Measurements from ENCODE around the gene TSPAN3.

Gene TSPAN3

DNA sequence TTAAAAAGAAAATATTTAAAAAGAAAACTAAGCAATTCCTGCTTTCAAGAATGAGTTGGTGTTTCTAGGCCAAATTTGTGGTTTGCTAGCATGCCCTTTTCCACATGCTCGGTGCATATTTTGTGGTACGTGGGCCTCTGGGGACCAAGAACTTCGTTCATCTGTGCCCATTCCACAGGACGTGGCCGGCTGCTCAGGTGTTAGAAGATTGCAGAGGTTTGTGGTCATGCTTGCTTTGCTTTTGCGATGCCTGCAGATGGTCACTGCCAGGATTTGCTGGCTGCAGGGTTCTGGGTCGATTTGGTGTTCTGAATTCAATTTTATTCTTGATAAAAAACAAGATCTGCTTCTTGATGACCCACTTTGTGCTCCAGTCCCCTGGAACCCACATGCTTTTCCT, 68.5 kb downstream of the TSPAN3 start:
- no peak for TF ChIP-seq ZNF384 (IDR thresholded peaks at IDR 0.05)
- no peak for TF ChIP-seq FOXA1 (IDR thresholded peaks at IDR 0.05)
- no peak for TF ChIP-seq PKNOX1 (IDR thresholded peaks at IDR 0.05)
- no peak for TF ChIP-seq CTBP1 (IDR thresholded peaks at IDR 0.05; ENCODE audit: borderline replicate concordance)
- no peak for TF ChIP-seq SUZ12 (IDR thresholded peaks at IDR 0.05)
- no peak for TF ChIP-seq L3MBTL2 (conservative IDR thresholded peaks at IDR 0.05)
- TF ChIP-seq ELF4 (IDR thresholded peaks at IDR 0.05) = no peak
- TF ChIP-seq BHLHE40 (IDR thresholded peaks at IDR 0.05; ENCODE audit: borderline replicate concordance) = no peak
- TF ChIP-seq ARNT (IDR thresholded peaks at IDR 0.05) = no peak
- TF ChIP-seq TARDBP (IDR thresholded peaks at IDR 0.05) = no peak
- no peak for TF ChIP-seq HDGF (IDR thresholded peaks at IDR 0.05; ENCODE audit: borderline replicate concordance)
- no peak for TF ChIP-seq NFRKB (IDR thresholded peaks at IDR 0.05)
- TF ChIP-seq LEF1 (IDR thresholded peaks at IDR 0.05; ENCODE audit: borderline replicate concordance) = no peak
- TF ChIP-seq SP1 (IDR thresholded peaks at IDR 0.05) = no peak
- TF ChIP-seq FOXM1 (IDR thresholded peaks at IDR 0.05; ENCODE audit: borderline replicate concordance) = no peak
- no peak for TF ChIP-seq FOXK2 (IDR thresholded peaks at IDR 0.05)
- CTCF ChIA-PET = no interaction called here
- DNase-seq (ENCODE audit: extremely low spot score) = no peak
- POLR2A ChIA-PET = no interaction called here

DNA sequence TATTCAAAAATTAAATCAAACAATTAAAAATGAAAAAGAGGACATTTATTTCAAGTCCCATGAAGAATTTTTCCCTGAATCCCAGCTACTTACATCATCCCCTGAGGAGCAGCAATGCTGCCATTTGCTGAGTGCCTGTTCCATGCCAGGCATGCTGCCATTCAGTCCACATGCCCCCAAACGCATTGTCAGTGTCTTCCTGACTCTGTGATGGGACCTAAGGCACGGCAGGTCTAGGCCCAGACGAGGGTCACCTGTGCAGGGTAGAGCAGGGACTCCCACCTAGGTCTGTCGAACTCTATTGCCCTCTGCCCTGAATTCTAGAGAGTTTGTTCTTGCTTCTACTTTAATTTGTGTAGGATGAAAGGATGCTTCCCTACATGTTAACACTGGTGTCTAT, 68.9 kb downstream of the TSPAN3 start:
- DNase-seq (ENCODE audit: extremely low spot score) = no peak
- no peak for TF ChIP-seq ELF4 (IDR thresholded peaks at IDR 0.05)
- TF ChIP-seq BHLHE40 (IDR thresholded peaks at IDR 0.05; ENCODE audit: borderline replicate concordance) = no peak
- no peak for TF ChIP-seq PKNOX1 (IDR thresholded peaks at IDR 0.05)
- TF ChIP-seq SUZ12 (IDR thresholded peaks at IDR 0.05) = no peak
- TF ChIP-seq ARNT (IDR thresholded peaks at IDR 0.05) = no peak
- no peak for TF ChIP-seq L3MBTL2 (conservative IDR thresholded peaks at IDR 0.05)
- no peak for TF ChIP-seq NFRKB (IDR thresholded peaks at IDR 0.05)
- TF ChIP-seq FOXM1 (IDR thresholded peaks at IDR 0.05; ENCODE audit: borderline replicate concordance) = no peak
- no peak for TF ChIP-seq CTBP1 (IDR thresholded peaks at IDR 0.05; ENCODE audit: borderline replicate concordance)
- TF ChIP-seq TARDBP (IDR thresholded peaks at IDR 0.05) = no peak
- TF ChIP-seq FOXA1 (IDR thresholded peaks at IDR 0.05) = no peak
- no peak for TF ChIP-seq LEF1 (IDR thresholded peaks at IDR 0.05; ENCODE audit: borderline replicate concordance)
- TF ChIP-seq ZNF384 (IDR thresholded peaks at IDR 0.05) = no peak
- no peak for TF ChIP-seq HDGF (IDR thresholded peaks at IDR 0.05; ENCODE audit: borderline replicate concordance)
- no peak for TF ChIP-seq FOXK2 (IDR thresholded peaks at IDR 0.05)
- no peak for TF ChIP-seq SP1 (IDR thresholded peaks at IDR 0.05)
- ChIA-PET POLR2A (no interaction called here), CTCF (no interaction called here)

DNA sequence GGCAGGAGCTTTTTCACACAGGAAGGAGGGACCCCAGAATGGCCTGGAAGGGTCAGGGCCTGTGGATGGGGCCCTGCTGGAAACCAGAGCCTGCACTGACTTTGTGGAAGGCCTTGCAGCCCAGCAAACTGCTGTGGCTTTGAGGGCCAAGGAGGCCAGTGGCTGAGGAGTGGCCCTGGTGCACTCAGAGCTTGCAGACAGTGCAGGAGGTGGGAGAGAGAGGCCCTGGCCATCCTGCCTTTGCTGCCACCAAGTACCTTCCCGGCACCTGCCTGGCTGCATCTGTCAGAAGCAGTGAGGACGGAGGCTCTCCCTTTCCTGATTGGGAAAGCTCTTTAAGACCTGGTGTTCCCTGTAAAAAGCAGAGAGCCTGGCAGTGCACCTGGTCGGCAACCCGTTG, 69.6 kb downstream of the TSPAN3 start:
- CTCF ChIA-PET = interaction anchor here (1.7 kb wide), 1 partner anchor 28 kb away, joined by 7 read pairs; no protein-coding TSS in a partner anchor
- POLR2A ChIA-PET = no interaction called here
- no peak for DNase-seq (ENCODE audit: extremely low spot score)
- TF ChIP-seq HDGF (IDR thresholded peaks at IDR 0.05; ENCODE audit: borderline replicate concordance) (no peak), NFRKB (IDR thresholded peaks at IDR 0.05) (no peak), SP1 (IDR thresholded peaks at IDR 0.05) (no peak), FOXK2 (IDR thresholded peaks at IDR 0.05) (no peak), L3MBTL2 (conservative IDR thresholded peaks at IDR 0.05) (no peak), TARDBP (IDR thresholded peaks at IDR 0.05) (no peak), BHLHE40 (IDR thresholded peaks at IDR 0.05; ENCODE audit: borderline replicate concordance) (no peak), LEF1 (IDR thresholded peaks at IDR 0.05; ENCODE audit: borderline replicate concordance) (no peak), ARNT (IDR thresholded peaks at IDR 0.05) (no peak)

DNA sequence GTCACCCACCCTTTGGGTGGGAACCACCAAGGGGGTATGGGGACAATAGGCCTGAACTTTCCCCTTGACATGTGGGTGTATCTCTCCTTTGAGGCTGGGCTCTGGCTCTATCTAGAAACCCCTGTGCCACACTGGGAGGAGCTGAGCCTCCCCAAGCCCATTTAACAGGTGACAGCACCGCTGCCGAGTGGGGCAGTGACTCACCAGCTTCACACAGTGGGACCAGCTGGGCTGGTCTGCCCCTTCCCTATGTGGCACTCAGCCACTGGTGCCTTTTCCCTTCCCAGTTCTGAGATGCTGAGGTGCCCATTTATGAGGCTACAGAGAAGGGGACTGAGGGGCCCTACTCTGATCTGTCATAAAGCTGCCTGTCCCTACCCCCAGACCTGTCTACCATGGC, 70.9 kb downstream of the TSPAN3 start:
- ChIA-PET CTCF (interaction anchor here (0.6 to 1.7 kb wide), 2 partner anchors 26 to 556 kb away, joined by 3 to 7 read pairs; no protein-coding TSS in a partner anchor), POLR2A (no interaction called here)
- TF ChIP-seq ARNT (IDR thresholded peaks at IDR 0.05) (no peak), FOXK2 (IDR thresholded peaks at IDR 0.05) (no peak), PKNOX1 (IDR thresholded peaks at IDR 0.05) (no peak), BHLHE40 (IDR thresholded peaks at IDR 0.05; ENCODE audit: borderline replicate concordance) (no peak), HDGF (IDR thresholded peaks at IDR 0.05; ENCODE audit: borderline replicate concordance) (no peak), ELF4 (IDR thresholded peaks at IDR 0.05) (no peak), FOXM1 (IDR thresholded peaks at IDR 0.05; ENCODE audit: borderline replicate concordance) (no peak), NFRKB (IDR thresholded peaks at IDR 0.05) (no peak)
- no peak for DNase-seq (ENCODE audit: extremely low spot score)

DNA sequence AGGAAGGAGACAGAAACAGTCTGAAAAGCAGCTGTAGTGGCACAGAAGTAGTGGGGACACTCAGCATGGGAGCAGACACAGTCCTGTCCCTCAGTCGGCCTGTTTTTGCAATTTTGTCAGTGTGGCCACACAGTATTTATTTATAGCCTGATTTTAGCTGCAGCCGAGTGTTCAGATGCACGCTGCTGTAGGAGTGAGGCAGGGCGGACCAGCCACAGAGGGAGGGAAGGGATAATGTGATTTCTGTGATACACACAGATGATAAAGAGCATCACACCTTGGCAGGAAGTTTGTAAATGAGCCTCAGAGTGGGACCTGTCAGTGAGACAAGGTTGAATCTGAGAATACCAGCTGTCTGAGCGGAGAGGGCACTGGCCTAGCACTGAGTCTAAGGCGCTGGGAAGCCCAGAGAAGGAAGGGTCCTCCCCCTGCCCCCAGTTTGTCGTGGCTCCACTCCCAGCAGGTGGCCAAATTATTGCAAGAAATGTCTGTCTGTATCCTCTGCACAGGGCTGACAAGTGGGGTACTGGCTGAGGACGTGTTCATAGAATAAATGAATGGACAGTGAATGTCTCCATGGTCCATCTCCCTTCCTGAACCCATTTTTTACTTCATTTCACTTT, 72.1 kb downstream of the TSPAN3 start:
- ChIA-PET POLR2A (no interaction called here), CTCF (interaction anchor here (1.5 kb wide), 1 partner anchor 36 kb away, joined by 7 read pairs; no protein-coding TSS in a partner anchor)

More for the DNA sequence above, 72.1 kb downstream of the TSPAN3 start:
- no peak for TF ChIP-seq ARNT (IDR thresholded peaks at IDR 0.05)
- no peak for TF ChIP-seq SUZ12 (IDR thresholded peaks at IDR 0.05)
- no peak for TF ChIP-seq HDGF (IDR thresholded peaks at IDR 0.05; ENCODE audit: borderline replicate concordance)
- DNase-seq (ENCODE audit: extremely low spot score) = no peak
